IMR-90 (cell line): ENCODE data around the gene MAP2. TPM values are rescaled to one million over a fixed set of nuclear protein-coding genes. Genes with fewer than 3 reads are reported as not detected.

ENCODE experiments used
- ATAC-seq: fragments of 200-7000 bp; cut with Tn5 transposase; 2 replicates; pipeline ENCODE4 v1.9.1; 2020; ENCODE audit warnings: low read depth, mild to moderate bottlenecking, moderate library complexity
- BruUV-seq: library from RNA; stranded (reverse); fragments of 400-500 nt; replicated peaks from 2 replicates; lab custom pipeline; 2021; lab: Mats Ljungman, UMichigan
- CTCF ChIA-PET: fragments of 300-600 bp; formaldehyde crosslinking; extraction: SDS; loops from one replicate; lab custom pipeline; 2021; ENCODE audit warnings: antibody characterized with exemption; lab: Yijun Ruan, JAX
- POLR2A ChIA-PET: fragments of 300-600 bp; sonication (Branson Sonifier 250); formaldehyde crosslinking; loops from one replicate; lab custom pipeline; 2022; ENCODE audit warnings: antibody characterized with exemption; ENCODE audit not compliant: unreplicated experiment; lab: Charles Lee
- DNase-seq: peaks from one replicate; pipeline ENCODE4 v3.0.0; 2013
- H2AFZ ChIP-seq: replicated peaks from 2 replicates; pipeline ENCODE3; 2013; ENCODE audit warnings: low read length, mild to moderate bottlenecking; ENCODE audit not compliant: poor library complexity
- H2AK5ac ChIP-seq: 2 replicates; pipeline ENCODE4 v1.6.1; 2013; ENCODE audit warnings: low read depth, low read length, inconsistent platforms
- H2AK9ac ChIP-seq: replicated peaks from 2 replicates; pipeline ENCODE3; 2013; ENCODE audit warnings: mild to moderate bottlenecking, low read depth, low read length, moderate library complexity; ENCODE audit not compliant: poor library complexity
- H2BK120ac ChIP-seq: 2 replicates; pipeline ENCODE4 v1.6.1; 2013; ENCODE audit warnings: low read depth, low read length, inconsistent platforms
- H2BK15ac ChIP-seq: 3 replicates; pipeline ENCODE4 v1.6.1; 2013; ENCODE audit warnings: low read depth, low read length, inconsistent platforms
- H2BK20ac ChIP-seq: 2 replicates; pipeline ENCODE4 v1.6.1; 2013; ENCODE audit warnings: low read depth, mild to moderate bottlenecking, inconsistent platforms, low read length, moderate library complexity
- H2BK5ac ChIP-seq: 2 replicates; pipeline ENCODE4 v1.6.1; 2013; ENCODE audit warnings: mild to moderate bottlenecking, low read depth, low read length, inconsistent platforms; ENCODE audit not compliant: poor library complexity, severe bottlenecking
- H3K14ac ChIP-seq: replicated peaks from 2 replicates; pipeline ENCODE4 v1.6.1; 2013; ENCODE audit warnings: low read depth, low read length, inconsistent platforms
- H3K18ac ChIP-seq: 2 replicates; pipeline ENCODE4 v1.6.1; 2013; ENCODE audit warnings: low read depth, low read length, control low read depth
- H3K23ac ChIP-seq: 2 replicates; pipeline ENCODE4 v1.6.1; 2013; ENCODE audit warnings: low read depth, low read length, inconsistent platforms
- H3K27ac ChIP-seq: 2 replicates; pipeline ENCODE4 v1.5.1; 2013; ENCODE audit warnings: mild to moderate bottlenecking, control low read depth, low read length; ENCODE audit not compliant: insufficient read depth
- H3K27me3 ChIP-seq: 2 replicates; pipeline ENCODE4 v1.6.1; 2013; ENCODE audit warnings: low read length; ENCODE audit not compliant: control insufficient read depth, insufficient read depth
- H3K36me3 ChIP-seq: 2 replicates; pipeline ENCODE4 v1.6.1; 2013; ENCODE audit warnings: low read length, mixed read lengths; ENCODE audit not compliant: control insufficient read depth, insufficient read depth
- H3K4ac ChIP-seq: 2 replicates; pipeline ENCODE4 v1.6.1; 2013; ENCODE audit warnings: low read depth, low read length, inconsistent platforms
- H3K4me1 ChIP-seq: 2 replicates; pipeline ENCODE4 v1.6.1; 2013; ENCODE audit warnings: low read length, mixed read lengths; ENCODE audit not compliant: control insufficient read depth, insufficient read depth
- H3K4me2 ChIP-seq: 2 replicates; pipeline ENCODE4 v1.6.1; 2013; ENCODE audit warnings: low read depth, mild to moderate bottlenecking, control low read depth, low read length, moderate library complexity
- H3K4me3 ChIP-seq: 2 replicates; pipeline ENCODE4 v1.5.1; 2013; ENCODE audit warnings: low read depth, mild to moderate bottlenecking, control low read depth, low read length, moderate library complexity; ENCODE audit not compliant: insufficient read depth
- H3K56ac ChIP-seq: 2 replicates; pipeline ENCODE4 v1.6.1; 2013; ENCODE audit warnings: low read length, inconsistent platforms; ENCODE audit not compliant: insufficient read depth; ENCODE audit errors: extremely low read depth
- H3K79me1 ChIP-seq, 2 experiments: 2 replicates each; pipeline ENCODE4 v1.6.1; 2013; ENCODE audit warnings: low read length in 2 of 2, inconsistent platforms in 1 of 2, low read depth in 1 of 2
- H3K9ac ChIP-seq: 2 replicates; pipeline ENCODE4 v1.6.1; 2013; ENCODE audit warnings: low read depth, low read length, control low read depth
- H3K9me1 ChIP-seq: 2 replicates; pipeline ENCODE4 v1.6.1; 2013; ENCODE audit warnings: low read length, inconsistent platforms; ENCODE audit not compliant: insufficient read depth
- H3K9me3 ChIP-seq: 2 replicates; pipeline ENCODE4 v1.6.1; 2013; ENCODE audit warnings: low read length; ENCODE audit not compliant: control insufficient read depth, insufficient read depth
- H4K20me1 ChIP-seq: 2 replicates; pipeline ENCODE4 v1.6.1; 2013; ENCODE audit warnings: low read length, inconsistent platforms; ENCODE audit not compliant: insufficient read depth
- H4K5ac ChIP-seq: 2 replicates; pipeline ENCODE4 v1.6.1; 2013; ENCODE audit warnings: mild to moderate bottlenecking, low read depth, low read length, control low read depth
- H4K8ac ChIP-seq, 2 experiments: 2 replicates each; pipeline ENCODE4 v1.6.1; 2013; ENCODE audit warnings: low read depth in 2 of 2, low read length in 2 of 2, control low read depth in 1 of 2, inconsistent platforms in 1 of 2
- H4K91ac ChIP-seq: 2 replicates; pipeline ENCODE4 v1.6.1; 2013; ENCODE audit warnings: low read depth, low read length, inconsistent platforms; ENCODE audit not compliant: insufficient read depth
- BHLHE40 ChIP-seq: fragments of 150-350 bp; IDR thresholded peaks from 2 replicates; pipeline ENCODE4 v1.6.1; 2016; ENCODE audit warnings: mild to moderate bottlenecking, low read depth, low read length
- CEBPB ChIP-seq: IDR thresholded peaks from 2 replicates; pipeline ENCODE4 v1.6.1; 2012; ENCODE audit warnings: low read depth, low read length, improper control_type of control experiment
- CHD1 ChIP-seq: IDR thresholded peaks from 2 replicates; pipeline ENCODE4 v1.6.1; 2012; ENCODE audit warnings: low read depth, low read length, improper control_type of control experiment
- FOS ChIP-seq: fragments of 150-350 bp; IDR thresholded peaks from 2 replicates; pipeline ENCODE4 v1.6.1; 2016; ENCODE audit warnings: low read depth, low read length
- MAFK ChIP-seq: IDR thresholded peaks from 2 replicates; pipeline ENCODE4 v1.6.1; 2012; ENCODE audit warnings: low read depth, low read length, improper control_type of control experiment
- MXI1 ChIP-seq: IDR thresholded peaks from 2 replicates; pipeline ENCODE4 v1.6.1; 2012; ENCODE audit warnings: low read depth, mild to moderate bottlenecking, low read length, moderate library complexity, borderline replicate concordance
- NFE2L2 ChIP-seq: fragments of 150-350 bp; IDR thresholded peaks from 2 replicates; pipeline ENCODE4 v1.6.1; 2016; ENCODE audit warnings: low read depth, mild to moderate bottlenecking, low read length
- POLR2A ChIP-seq: IDR thresholded peaks from 2 replicates; pipeline ENCODE4 v1.6.1; 2012; ENCODE audit warnings: mild to moderate bottlenecking, low read depth, low read length
- RAD21 ChIP-seq: IDR thresholded peaks from 2 replicates; pipeline ENCODE4 v1.6.1; 2012; ENCODE audit warnings: low read length, improper control_type of control experiment
- RCOR1 ChIP-seq: IDR thresholded peaks from 2 replicates; pipeline ENCODE4 v1.6.1; 2012; ENCODE audit warnings: mild to moderate bottlenecking, low read length, improper control_type of control experiment; ENCODE audit not compliant: insufficient replicate concordance
- WGBS, 2 experiments: methylation state at CpG; one replicate each; pipeline versions ENCODE4 v1.1.5 to v1.1.7; 2013; ENCODE audit warnings: missing lambda C conversion rate in 2 of 2; ENCODE audit not compliant: insufficient read length in 1 of 2; ENCODE audit errors: extremely low coverage in 2 of 2; 5-methylcytosine and 5-hydroxymethylcytosine counted together
- dilution Hi-C: fragments of 300-500 bp; cut with HindIII; formaldehyde crosslinking; loops from one replicate; pipeline ENCODE4 v1.14.3; 2018; ENCODE audit warnings: low sequenced_read_pairs; ENCODE audit not compliant: unreplicated experiment
- in situ Hi-C: fragments of 300-500 bp; cut with MboI; formaldehyde crosslinking; loops from 3 replicates; pipeline ENCODE4 v1.14.3; 2019; ENCODE audit warnings: low sequenced_read_pairs, inconsistent platforms, mixed read lengths
- intact Hi-C: fragments of 100-400 bp; cut with micrococcal nuclease; formaldehyde crosslinking; loops from 2 replicates; pipeline ENCODE4 v1.10.0; 2022
- polyA plus RNA-seq, 3 experiments: library from polyadenylated mRNA; depleted of rRNA; stranded (reverse); fragments of >200 nt; gene quantifications; 2 replicates each; pipeline ENCODE4 v1.2.3, GENCODE V29; 2012; ENCODE audit warnings: low replicate concordance in 1 of 3
- total RNA-seq: library from RNA; depleted of rRNA; stranded (reverse); fragments of >200 nt; gene quantifications from 2 replicates; pipeline ENCODE4 v1.2.3, GENCODE V29; 2012
- TF ChIP-seq, protein P1 (sequence below): fragments of 150-350 bp; IDR thresholded peaks from 2 replicates; pipeline ENCODE4 v1.6.1; 2016; ENCODE audit warnings: low read depth, mild to moderate bottlenecking, low read length, moderate library complexity, borderline replicate concordance
- TF ChIP-seq, protein P2 (sequence below): fragments of 150-350 bp; IDR thresholded peaks from 2 replicates; pipeline ENCODE4 v1.6.1; 2017; ENCODE audit warnings: mild to moderate bottlenecking, antibody characterized with exemption, low read length, low read depth
- TF ChIP-seq, protein P3 (sequence below): conservative IDR thresholded peaks from 2 replicates; pipeline ENCODE4 v1.5.1; 2012; ENCODE audit warnings: mild to moderate bottlenecking, low read depth, low read length, improper control_type of control experiment

Gene MAP2
- total and polyA plus RNA-seq, 2 of the 4 experiments (the other 2 are of a cell fraction), result 0.29 to 0.36 TPM

DNA sequence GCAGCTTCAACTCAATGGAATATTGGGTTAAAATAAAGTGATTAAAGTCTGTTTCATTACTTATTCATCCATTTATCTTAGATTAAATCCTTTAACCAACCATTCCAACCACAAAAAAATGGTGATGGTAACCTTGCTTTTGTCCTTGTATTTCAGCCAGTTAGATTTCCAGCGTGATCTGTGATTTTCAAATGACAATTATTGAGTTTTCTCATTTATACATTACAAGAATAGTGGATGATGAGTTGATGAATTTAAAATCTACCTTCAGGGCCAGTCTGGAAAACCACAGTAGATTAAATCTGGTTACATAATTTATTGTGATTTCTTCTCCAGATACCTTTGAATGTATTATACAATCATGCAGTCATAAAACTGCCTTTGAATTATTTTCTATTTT lies 318.1 kb downstream of the MAP2 start:
- no peaks in the 10 kb centered on the region for H3K36me3 ChIP-seq
- H3K27me3 ChIP-seq, result no peaks in the 10 kb centered on the region
- no peak overlapping the region for H3K4me3 ChIP-seq
- no CpG with 5 or more reads among the region's 1 CpG for WGBS, 2 experiments
- H3K27ac ChIP-seq, result no peak overlapping the region
- dilution Hi-C loops, result no loop called here
- H3K4ac ChIP-seq, result no peak overlapping the region
- DNase-seq (no peak), ATAC-seq (no peak)
- H3K56ac ChIP-seq, result no peak overlapping the region
- CTCF ChIA-PET, result no interaction called here
- H3K9me3 ChIP-seq, result peaks cover 3% of the 10 kb centered on the region; the same call in 1 of the 2 replicates
- no peak overlapping the region for H2AK9ac ChIP-seq
- H2AK5ac ChIP-seq, result no peak overlapping the region
- H2BK20ac ChIP-seq, result no peak overlapping the region
- H2BK120ac ChIP-seq, result no peak overlapping the region
- no peaks in the 10 kb centered on the region for H3K79me1 ChIP-seq
- TF ChIP-seq, protein P1, sequence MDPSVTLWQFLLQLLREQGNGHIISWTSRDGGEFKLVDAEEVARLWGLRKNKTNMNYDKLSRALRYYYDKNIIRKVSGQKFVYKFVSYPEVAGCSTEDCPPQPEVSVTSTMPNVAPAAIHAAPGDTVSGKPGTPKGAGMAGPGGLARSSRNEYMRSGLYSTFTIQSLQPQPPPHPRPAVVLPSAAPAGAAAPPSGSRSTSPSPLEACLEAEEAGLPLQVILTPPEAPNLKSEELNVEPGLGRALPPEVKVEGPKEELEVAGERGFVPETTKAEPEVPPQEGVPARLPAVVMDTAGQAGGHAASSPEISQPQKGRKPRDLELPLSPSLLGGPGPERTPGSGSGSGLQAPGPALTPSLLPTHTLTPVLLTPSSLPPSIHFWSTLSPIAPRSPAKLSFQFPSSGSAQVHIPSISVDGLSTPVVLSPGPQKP, result no peak
- TF ChIP-seq POLR2A (no peak), BHLHE40 (no peak), MXI1 (no peak), RAD21 (no peak), MAFK (no peak), NFE2L2 (no peak), FOS (no peak), RCOR1 (no peak), CHD1 (no peak), CEBPB (no peak)
- TF ChIP-seq, protein P2, sequence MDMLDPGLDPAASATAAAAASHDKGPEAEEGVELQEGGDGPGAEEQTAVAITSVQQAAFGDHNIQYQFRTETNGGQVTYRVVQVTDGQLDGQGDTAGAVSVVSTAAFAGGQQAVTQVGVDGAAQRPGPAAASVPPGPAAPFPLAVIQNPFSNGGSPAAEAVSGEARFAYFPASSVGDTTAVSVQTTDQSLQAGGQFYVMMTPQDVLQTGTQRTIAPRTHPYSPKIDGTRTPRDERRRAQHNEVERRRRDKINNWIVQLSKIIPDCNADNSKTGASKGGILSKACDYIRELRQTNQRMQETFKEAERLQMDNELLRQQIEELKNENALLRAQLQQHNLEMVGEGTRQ, result no peak
- TF ChIP-seq, protein P3, sequence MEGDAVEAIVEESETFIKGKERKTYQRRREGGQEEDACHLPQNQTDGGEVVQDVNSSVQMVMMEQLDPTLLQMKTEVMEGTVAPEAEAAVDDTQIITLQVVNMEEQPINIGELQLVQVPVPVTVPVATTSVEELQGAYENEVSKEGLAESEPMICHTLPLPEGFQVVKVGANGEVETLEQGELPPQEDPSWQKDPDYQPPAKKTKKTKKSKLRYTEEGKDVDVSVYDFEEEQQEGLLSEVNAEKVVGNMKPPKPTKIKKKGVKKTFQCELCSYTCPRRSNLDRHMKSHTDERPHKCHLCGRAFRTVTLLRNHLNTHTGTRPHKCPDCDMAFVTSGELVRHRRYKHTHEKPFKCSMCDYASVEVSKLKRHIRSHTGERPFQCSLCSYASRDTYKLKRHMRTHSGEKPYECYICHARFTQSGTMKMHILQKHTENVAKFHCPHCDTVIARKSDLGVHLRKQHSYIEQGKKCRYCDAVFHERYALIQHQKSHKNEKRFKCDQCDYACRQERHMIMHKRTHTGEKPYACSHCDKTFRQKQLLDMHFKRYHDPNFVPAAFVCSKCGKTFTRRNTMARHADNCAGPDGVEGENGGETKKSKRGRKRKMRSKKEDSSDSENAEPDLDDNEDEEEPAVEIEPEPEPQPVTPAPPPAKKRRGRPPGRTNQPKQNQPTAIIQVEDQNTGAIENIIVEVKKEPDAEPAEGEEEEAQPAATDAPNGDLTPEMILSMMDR, result no peak
- no peak overlapping the region for H2BK15ac ChIP-seq
- H4K20me1 ChIP-seq, result no peaks in the 10 kb centered on the region
- no peak overlapping the region for H3K23ac ChIP-seq
- POLR2A ChIA-PET, result no interaction called here
- BruUV-seq, result no TSS peak
- no peak overlapping the region for H4K8ac ChIP-seq
- H3K4me2 ChIP-seq, result no peak overlapping the region
- H3K18ac ChIP-seq, result no peak overlapping the region
- H2AFZ ChIP-seq, result no peak overlapping the region
- intact Hi-C loops, result no loop called here
- in situ Hi-C loops, result no loop called here
- H4K91ac ChIP-seq, result no peak overlapping the region
- H3K14ac ChIP-seq, result no peak overlapping the region
- H3K4me1 ChIP-seq, result no peaks in the 10 kb centered on the region
- no peaks in the 10 kb centered on the region for H3K9me1 ChIP-seq
- no peak overlapping the region for H4K5ac ChIP-seq
- H3K9ac ChIP-seq, result no peak overlapping the region
- H2BK5ac ChIP-seq, result no peak overlapping the region
